Stimulated activated CD4-positive, alpha-beta T cell treated with anti-CD3 and anti-CD28 coated beads, Interleukin-12 subunit alpha, Interleukin-12 subunit beta, amount 100 ng/mL, for 48 hours (primary cell): Measurements from ENCODE around the gene RHCE.
"Not testable (repeated sequence)": the region's sequence is repeated elsewhere in the genome, so short reads cannot be mapped to it uniquely, and the experiment has no call there.

ENCODE experiments used
- DNase-seq, 3 donors: peaks; one replicate each; pipeline ENCODE4 v3.0.0-alpha.2; 2020; ENCODE audit warnings: low read depth in 2 of 3, low spot score in 1 of 3

Gene RHCE

DNA sequence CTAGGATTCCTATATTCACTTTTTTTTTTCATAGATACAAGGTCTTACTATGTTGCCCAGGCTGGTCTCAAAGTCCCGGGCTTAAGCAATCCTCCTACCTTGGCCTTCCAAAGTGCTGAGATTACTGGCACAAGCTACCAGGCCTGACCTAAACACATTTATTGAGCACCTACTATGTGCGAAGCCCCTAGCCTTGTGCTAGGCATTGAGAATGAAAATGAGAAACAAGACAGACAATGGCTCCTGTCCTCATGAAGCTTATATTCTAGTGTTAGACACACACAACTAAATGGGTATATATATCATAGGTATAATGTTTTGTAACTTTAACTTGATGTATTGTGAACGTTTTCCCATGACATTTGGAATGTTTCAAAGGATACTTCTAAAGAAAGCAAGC, 71.0 kb downstream of the RHCE start:
- no peak for DNase-seq

DNA sequence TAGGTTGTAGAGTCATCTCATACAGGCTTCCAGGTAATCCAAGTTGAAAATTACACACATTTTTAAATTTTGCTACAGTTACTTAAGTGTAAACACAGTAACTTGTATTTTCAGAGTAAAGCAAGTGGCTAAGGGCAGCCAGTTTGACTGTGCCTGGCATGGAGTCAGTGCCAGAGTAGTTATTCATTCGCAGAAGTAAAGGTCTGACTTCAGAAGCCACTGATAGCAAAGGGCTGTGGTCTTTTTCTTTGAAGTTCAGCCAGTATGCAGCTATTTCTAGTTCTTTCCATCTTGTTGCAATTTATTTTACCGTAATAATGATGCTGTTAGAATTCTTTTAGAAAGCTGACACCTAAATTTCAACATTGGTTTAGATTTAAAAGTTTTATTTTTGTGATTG, 73.1 kb downstream of the RHCE start:
- DNase-seq, result no peak

DNA sequence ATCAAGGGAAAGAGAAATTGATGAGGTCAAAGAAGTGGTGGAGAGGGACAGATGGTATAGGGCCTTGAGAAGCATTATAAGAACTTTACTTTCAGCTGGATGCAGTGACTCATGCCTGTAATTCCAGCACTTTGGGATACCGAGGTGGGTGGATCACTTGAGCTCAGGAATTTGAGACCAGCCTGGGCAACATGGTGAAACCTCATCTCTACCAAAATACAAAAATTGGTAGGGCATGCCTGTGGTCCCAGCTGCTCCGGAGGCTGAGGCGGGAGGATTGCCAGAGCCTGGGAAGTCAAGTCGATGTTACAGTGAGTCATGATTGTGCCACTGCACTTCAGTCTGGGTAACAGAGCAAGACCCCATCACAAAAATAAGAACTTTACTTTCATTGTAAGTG, 76.8 kb downstream of the RHCE start:
- DNase-seq, result no peak

DNA sequence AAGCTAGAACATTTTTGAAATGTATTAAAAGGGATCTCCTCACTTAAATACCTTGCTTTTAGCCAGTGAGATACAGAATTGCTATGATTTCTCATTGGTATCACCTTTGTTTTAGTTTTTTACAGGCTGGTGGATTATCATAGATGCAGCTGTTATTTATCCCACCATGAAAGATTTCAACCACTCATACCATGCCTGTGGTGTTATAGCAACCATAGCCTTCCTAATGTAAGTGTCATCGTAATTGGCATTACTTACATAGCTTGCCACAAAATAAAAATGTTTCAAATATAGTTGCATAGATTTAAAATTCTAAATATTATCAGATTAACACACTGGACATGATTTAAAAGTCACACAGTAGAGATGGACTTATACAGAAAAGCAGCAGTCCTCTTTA, 77.8 kb downstream of the RHCE start:
- DNase-seq, result no peak

DNA sequence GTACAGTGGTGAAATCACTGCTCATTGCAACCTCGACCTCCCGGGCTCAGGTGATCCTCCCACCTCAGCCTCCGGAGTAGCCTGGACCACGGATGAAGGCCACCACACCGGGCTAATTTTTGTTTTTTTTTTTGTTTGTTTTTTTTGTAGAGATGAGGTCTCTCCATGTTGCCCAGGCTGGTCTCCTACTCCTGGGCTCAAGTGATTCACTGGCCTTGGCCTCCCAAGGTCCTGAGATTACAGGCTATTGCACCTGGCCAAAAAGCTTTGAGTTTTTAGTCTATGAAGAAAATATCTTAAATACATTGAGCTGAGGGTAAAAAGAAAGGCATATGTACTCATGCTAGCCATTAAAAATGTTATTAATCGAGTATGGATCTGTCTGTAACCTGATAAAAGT, 78.9 kb downstream of the RHCE start:
- no peak for DNase-seq

DNA sequence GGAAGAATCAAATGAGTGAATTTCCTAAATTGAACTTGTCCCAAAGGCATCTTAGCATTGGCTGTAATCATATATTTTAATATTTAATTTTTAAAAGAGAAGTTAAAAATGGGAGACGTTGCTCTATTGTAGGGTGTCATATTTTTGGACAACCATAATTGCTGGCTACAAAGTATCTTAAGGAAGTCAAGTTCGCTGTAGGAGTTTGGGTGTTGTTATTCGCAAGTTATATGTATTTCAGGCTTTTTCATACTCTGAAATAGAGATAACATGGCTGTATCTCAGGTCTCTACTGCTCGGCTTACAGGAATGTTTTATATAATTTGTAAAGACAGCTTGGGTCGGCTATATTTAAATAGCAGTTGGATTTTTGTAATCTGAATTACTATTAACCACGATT, 81.6 kb downstream of the RHCE start:
- no peak for DNase-seq

DNA sequence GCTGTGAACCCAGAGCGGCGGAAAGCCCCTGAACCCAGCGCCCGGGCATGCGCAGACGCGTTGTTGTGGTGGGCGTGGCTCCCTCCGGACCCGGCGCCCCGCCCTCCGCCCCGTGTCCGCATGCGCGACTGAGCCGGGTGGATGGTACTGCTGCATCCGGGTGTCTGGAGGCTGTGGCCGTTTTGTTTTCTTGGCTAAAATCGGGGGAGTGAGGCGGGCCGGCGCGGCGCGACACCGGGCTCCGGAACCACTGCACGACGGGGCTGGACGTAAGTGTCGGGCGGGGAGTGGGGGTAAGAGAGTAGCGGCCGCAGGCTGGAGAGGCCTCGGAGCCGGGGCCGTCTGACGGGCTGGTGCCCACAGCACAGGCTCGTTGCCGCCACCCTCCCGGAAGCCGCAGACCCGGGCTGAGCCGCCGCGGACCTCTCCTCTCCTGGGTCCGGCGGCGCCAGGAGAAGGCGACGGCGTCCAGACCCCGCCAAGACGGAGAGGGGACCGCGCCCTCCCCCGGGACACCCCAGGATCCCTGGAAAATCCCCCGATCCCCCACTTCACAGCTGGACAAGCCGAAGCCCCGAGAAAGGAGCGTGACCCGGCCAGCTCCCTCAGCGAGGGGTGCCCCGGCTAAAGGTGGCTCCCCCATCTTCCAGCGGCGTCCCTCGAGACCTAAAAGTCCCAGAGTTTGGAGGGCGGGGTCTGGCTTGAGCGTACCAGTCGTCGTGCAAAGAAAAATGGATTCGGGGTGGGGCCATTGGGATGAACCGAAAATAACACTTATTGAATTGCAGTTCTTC, 82.2 kb downstream of the RHCE start, which contains the start of gene TMEM50A:
Gene TMEM50A, plus strand, starts transcription at position 147 of the 794 bp plus-strand sequence. CDS start 2,153 bp downstream, outside the sequence.
- peak; percentile 84 to 85 (median 85) for DNase-seq

DNA sequence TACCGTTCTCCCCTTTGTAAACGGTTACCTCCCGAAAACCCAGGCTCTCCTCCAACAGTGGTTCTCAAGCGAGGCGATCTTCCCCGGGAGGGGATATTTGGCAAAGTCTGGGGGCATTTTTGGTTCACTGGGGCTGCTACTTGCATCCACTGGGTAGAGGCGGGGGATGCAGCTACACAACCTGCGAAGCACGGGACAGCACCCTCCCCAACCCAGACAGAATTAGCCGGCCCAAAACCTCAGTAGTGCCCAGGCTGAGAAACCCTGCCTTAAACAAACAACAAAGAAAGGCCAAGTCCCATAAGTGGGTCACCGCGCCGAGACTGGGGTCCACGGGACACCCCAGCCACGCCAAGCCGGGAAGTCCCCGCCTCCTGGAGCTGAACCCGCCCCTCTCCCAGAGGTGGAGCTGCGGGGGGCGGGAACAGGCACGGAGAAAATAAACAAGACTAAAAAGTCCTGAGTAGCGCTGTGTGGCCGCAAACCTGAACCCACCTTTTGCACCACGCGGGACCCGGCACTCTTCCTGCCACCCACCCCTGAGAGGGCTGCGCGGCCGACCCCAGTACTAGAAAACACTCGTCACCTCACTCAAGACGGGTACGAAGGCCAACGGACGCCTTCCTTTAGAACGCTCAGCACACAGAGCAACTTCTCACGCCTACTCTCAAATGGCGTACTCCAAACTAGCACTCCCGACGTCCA, 83.0 kb downstream of the RHCE start:
- DNase-seq, result peak in 1 of 3 donors; percentile 15

DNA sequence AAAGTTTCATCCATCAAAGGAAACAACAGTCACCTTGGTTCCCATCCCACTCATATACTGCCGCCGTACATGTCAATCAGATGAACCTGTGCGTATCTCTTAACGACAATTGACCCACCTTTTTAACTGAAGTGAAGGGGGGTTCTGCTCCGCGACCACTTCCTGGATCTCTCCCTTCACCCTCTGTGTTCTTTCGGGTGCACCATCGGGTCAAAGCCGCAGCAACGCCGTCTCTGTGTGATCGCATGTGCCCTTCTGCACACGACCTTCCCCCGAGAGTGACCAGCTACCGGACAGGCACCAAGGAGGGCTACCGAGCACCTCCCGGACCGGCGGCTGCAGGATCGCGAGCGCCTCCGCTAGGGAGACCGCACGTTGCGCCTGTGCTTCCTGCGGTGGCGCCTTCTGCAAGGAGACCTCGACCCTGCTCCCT, 83.7 kb downstream of the RHCE start:
- not testable (repeated sequence) for DNase-seq

DNA sequence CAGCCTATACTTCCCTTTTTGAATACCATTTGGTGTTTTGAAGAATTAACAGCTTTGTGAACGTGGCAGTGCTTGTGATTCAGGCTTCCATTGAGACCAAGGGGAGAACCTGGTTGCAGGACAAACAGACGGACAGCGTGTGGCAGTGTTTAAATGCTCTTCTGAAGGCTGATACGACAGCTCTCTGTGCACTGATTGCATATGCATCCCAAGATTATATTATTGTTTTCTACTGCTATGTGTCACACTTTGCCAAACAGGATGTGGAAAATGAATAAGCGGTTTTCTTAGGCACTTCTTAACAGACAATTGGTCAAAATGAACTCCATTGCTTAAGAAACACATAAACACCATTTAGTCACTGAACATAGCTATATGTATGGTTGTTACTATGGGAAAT, 90.7 kb downstream of the RHCE start:
- not testable (repeated sequence) for DNase-seq

DNA sequence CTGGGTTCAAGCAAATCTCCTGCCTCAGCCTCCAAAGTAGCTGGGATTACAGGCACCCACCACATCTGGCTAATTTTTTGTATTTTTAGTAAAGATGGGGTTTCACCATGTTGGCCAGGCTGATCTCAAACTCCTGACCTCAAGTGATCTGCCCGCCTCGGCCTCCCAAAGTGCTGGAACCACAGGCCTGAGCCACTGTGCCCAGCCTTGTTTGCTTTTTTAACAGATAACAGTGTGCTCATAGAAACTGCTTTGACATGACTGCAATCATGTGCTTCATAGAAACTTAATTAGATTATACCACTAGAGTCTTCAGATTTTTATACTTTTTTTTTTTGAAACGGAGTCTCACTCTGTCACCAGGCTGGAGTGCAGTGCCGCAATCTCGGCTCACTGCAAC, 91.3 kb downstream of the RHCE start:
- not testable (repeated sequence) for DNase-seq

DNA sequence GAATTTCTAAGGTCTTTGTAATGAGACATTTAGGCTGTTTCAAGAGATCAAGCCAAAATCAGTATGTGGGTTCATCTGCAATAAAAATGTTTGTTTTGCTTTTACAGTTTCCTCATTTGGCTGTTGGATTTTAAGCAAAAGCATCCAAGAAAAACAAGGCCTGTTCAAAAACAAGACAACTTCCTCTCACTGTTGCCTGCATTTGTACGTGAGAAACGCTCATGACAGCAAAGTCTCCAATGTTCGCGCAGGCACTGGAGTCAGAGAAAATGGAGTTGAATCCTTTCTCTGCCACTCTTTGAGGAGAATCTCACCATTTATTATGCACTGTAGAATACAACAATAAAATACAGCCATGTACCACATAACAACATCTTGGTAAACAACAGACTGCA, 91.8 kb downstream of the RHCE start:
- DNase-seq, result not testable (repeated sequence)

DNA sequence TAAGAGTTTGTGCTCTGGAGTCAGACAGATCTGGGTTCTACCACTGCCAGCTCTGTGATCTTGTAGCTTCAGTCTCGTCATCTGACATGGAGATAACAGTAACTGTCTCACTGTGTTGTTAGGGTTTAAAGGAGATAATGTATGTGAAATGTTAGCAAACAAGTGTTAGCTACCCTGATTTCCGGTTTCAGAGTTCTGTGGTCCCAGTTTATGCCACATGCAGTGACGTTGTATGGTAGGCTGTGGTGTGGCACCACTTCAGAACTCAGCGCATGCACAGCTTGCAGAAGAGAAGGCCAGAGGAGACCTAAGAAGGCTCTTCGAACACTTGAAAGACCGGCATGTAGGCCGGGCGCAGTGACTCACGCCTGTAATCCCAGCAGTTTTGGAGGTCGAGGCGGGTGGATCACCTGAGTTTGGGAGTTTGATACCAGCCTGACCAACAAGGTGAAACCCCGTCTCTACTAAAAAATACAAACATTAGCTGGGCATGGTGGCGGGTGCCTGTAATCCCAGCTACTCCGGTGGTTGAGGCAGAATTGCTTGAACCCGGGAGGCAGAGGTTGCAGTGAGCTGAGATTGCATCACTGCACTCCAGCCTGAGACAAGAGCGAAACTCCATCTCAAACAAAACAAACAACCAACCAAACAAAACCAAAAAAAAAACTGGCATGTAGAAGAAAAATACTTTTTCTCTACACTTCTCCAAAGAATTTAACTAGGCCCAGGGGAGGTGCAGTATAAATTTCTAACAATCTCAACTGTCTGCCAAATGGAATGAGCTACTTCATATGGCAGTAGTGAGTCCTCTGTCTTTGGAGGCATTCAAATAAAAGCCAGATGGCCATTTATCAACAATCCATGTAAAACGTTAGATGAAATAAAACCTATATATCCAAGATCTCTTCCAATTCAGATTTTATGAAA, 92.5 kb downstream of the RHCE start:
- DNase-seq, result not testable (repeated sequence)

DNA sequence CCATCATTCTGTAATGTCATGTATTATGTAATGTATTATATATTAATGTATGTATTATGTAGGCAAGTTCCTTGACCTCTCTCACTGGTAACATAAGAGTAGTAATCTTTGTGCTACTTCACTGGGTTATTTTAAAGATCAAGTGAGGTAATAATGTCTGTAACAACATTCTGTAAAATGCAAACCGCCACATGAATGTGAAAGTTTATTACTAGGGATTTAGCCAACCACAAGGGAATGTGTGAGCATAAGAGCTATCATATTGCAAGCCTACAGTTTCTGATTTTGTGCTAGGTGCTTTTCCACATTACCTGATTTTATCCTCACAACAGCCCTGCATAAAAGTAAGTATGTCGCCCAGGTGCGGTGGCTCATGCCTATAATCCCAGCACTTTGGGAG, 96.2 kb downstream of the RHCE start:
- DNase-seq, result not testable (repeated sequence)

DNA sequence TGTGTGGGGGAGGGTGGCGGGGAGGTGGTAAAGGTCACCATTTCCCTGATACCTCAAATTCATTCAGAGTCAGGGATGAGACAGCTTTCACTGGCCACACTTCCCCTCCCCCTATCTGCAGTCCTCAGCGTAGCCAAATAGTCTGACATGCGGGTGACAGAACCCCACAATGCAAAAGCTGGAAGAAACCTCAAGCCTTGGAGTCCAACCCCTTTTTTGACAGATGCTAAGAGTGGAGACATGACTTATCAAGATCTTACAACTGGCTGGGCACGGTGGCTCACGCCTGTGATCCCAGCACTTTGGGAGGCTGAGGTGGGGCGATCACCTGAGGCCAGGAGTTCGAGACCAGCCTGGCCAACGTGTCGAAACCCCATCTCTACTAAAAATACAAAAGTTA, 98.5 kb downstream of the RHCE start:
- not testable (repeated sequence) for DNase-seq

DNA sequence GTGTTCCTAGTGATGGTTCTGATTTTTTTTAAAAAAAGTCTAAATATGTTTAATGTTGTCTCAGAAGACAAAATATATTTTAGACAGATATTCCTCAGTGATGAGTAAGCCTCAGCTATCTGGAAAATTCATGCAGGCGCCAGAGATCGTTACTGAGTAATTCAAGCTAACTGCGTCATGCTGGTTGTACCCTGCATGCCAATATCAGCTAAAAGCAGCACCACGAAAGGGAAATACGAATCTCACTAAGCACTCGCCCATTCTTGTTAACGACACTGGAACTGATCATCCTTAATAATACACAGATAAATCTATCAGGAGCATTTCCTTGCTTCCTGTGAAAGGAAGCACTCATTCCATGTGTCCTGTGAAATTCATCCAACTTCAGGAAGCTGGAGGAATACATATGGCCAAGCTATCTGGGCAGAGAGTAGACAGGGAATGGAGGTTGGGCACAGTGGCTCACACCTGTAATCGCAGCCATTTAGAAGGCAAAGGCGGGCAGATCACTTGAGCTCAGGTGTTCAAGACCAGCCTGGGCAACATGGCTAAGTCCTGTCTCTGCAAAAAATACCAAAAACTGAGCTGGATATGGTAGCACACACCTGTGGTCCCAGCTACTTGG, 100.2 kb downstream of the RHCE start:
- not testable (repeated sequence) for DNase-seq

DNA sequence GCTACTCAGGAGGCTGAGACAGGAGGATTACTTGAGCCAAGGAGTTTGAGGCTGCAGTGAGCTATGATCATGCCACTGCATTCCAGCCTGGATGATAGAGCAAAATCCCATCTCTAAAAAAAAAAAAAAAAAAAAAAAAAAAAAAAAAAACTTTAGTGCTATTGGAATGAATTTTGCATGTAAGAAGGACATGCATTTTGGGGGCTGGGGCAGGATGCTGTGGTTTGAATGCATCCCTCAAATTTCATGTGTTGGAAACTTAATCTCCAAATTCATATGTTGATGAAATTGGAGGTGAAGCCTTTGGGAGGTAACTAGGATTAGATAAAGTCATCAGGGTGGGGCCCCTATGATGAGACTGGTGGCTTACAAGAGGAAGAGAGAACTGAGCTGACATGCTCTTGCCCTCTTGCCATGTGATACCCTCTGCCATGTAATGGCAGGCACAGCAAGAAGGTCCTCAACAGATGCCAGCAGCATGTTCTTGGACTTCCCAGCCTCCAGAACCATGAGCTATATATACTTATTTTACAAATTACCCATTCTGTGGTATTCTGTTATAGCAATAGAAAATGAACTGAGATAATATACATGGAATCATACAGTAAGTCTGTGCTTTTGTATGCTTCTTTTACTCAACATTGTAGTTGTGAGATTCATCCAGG, 107.7 kb downstream of the RHCE start:
- not testable (repeated sequence) for DNase-seq
